HEK293 (cell line): ENCODE results near the gene ZMYM2.

Source experiments
- CTCF ChIA-PET: fragments of 350-600 bp; formaldehyde crosslinking; extraction: SDS; loops from one replicate; lab custom pipeline; 2021; ENCODE audit warnings: antibody characterized with exemption; lab: Yijun Ruan, JAX
- POLR2A ChIA-PET: fragments of 300-600 bp; formaldehyde crosslinking; extraction: SDS; loops from one replicate; lab custom pipeline; 2020; ENCODE audit warnings: antibody characterized with exemption, inconsistent platforms; lab: Yijun Ruan, JAX
- H3K27ac ChIP-seq: fragments of 200-500 bp; sonication (Bioruptor generic); 2 replicates; pipeline ENCODE4 v1.5.1; 2014; ENCODE audit warnings: low read depth, low read length, control low read depth, inconsistent platforms; ENCODE audit errors: extremely low read depth
- H3K36me3 ChIP-seq, 2 experiments: fragments of 200-500 bp in 1 of 2; sonication (Bioruptor generic) in 1 of 2; 1 replicate in 1 of 2; 2 replicates in 1 of 2; pipeline ENCODE4 v1.5.1; 2014 to 2017; ENCODE audit warnings: inconsistent platforms in 2 of 2, low read length in 2 of 2; ENCODE audit not compliant: control insufficient read depth in 2 of 2, insufficient read depth in 1 of 2
- H3K4me1 ChIP-seq: fragments of 200-500 bp; sonication (Bioruptor generic); 2 replicates; pipeline ENCODE4 v1.5.1; 2014; ENCODE audit warnings: mild to moderate bottlenecking, low read length, inconsistent platforms; ENCODE audit not compliant: control insufficient read depth, insufficient read depth
- H3K4me3 ChIP-seq: 2 replicates; pipeline ENCODE4 v1.5.1; 2011; ENCODE audit warnings: low read depth, mild to moderate bottlenecking, control low read depth, low read length, moderate library complexity
- H3K9me3 ChIP-seq: fragments of 200-500 bp; sonication (Bioruptor generic); 2 replicates; pipeline ENCODE4 v1.5.1; 2014; ENCODE audit warnings: low read depth, low read length, inconsistent platforms; ENCODE audit not compliant: control insufficient read depth, insufficient read depth
- FEZF1 ChIP-seq: fragments of 450-650 bp; formaldehyde crosslinking; IDR thresholded peaks from 2 replicates; pipeline ENCODE4 v1.5.1; 2016; ENCODE audit warnings: missing biosample characterization, missing genetic modification characterization
- HOXD13 ChIP-seq: sonication (generic); formaldehyde crosslinking; IDR thresholded peaks from 2 replicates; pipeline ENCODE4 v1.8.0; 2022; ENCODE audit warnings: missing genetic modification reagents, borderline replicate concordance
- KLF10 ChIP-seq: fragments of 450-650 bp; IDR thresholded peaks from 2 replicates; pipeline ENCODE4 v1.5.1; 2018; ENCODE audit warnings: missing biosample characterization, mild to moderate bottlenecking, missing genetic modification characterization
- TSHZ1 ChIP-seq: fragments of 450-650 bp; formaldehyde crosslinking; IDR thresholded peaks from 2 replicates; pipeline ENCODE4 v1.5.1; 2016; ENCODE audit warnings: missing biosample characterization, missing genetic modification characterization, borderline replicate concordance
- WT1 ChIP-seq: fragments of 450-650 bp; formaldehyde crosslinking; IDR thresholded peaks from 2 replicates; pipeline ENCODE4 v1.5.1; 2016; ENCODE audit warnings: missing biosample characterization, missing genetic modification characterization
- ZEB2 ChIP-seq: fragments of 450-650 bp; formaldehyde crosslinking; IDR thresholded peaks from 2 replicates; pipeline ENCODE4 v1.5.1; 2016; ENCODE audit warnings: missing biosample characterization, missing genetic modification characterization
- ZNF121 ChIP-seq: fragments of 450-650 bp; formaldehyde crosslinking; IDR thresholded peaks from 2 replicates; pipeline ENCODE4 v1.5.1; 2016; ENCODE audit warnings: missing biosample characterization, missing genetic modification characterization
- ZNF138 ChIP-seq: fragments of 450-650 bp; formaldehyde crosslinking; IDR thresholded peaks from 2 replicates; pipeline ENCODE4 v1.5.1; 2016; ENCODE audit warnings: missing biosample characterization, missing genetic modification characterization, borderline replicate concordance
- ZNF19 ChIP-seq: fragments of 450-650 bp; formaldehyde crosslinking; IDR thresholded peaks from 2 replicates; pipeline ENCODE4; 2016; ENCODE audit warnings: missing biosample characterization, missing genetic modification characterization, low read depth
- ZNF214 ChIP-seq: fragments of 450-650 bp; formaldehyde crosslinking; IDR thresholded peaks from 2 replicates; pipeline ENCODE4 v1.5.1; 2017; ENCODE audit warnings: missing biosample characterization, mild to moderate bottlenecking, missing genetic modification characterization, borderline replicate concordance
- ZNF292 ChIP-seq: fragments of 450-650 bp; formaldehyde crosslinking; IDR thresholded peaks from 2 replicates; pipeline ENCODE4 v1.5.1; 2016; ENCODE audit warnings: low read depth, missing biosample characterization, missing genetic modification characterization, borderline replicate concordance
- ZNF354C ChIP-seq: fragments of 450-650 bp; formaldehyde crosslinking; IDR thresholded peaks from 2 replicates; pipeline ENCODE4 v1.5.1; 2016; ENCODE audit warnings: missing biosample characterization, missing genetic modification characterization, low read depth, borderline replicate concordance
- ZNF423 ChIP-seq: fragments of 450-650 bp; formaldehyde crosslinking; IDR thresholded peaks from 2 replicates; pipeline ENCODE4 v1.5.1; 2016; ENCODE audit warnings: missing biosample characterization, missing genetic modification characterization
- ZNF530 ChIP-seq: fragments of 450-650 bp; formaldehyde crosslinking; IDR thresholded peaks from 2 replicates; pipeline ENCODE4 v1.5.1; 2016; ENCODE audit warnings: low read depth, missing biosample characterization, missing genetic modification characterization
- ZNF555 ChIP-seq: fragments of 450-650 bp; formaldehyde crosslinking; conservative IDR thresholded peaks from 2 replicates; pipeline ENCODE4 v1.5.1; 2017; ENCODE audit warnings: missing biosample characterization, mild to moderate bottlenecking, missing genetic modification characterization, inconsistent platforms
- ZNF654 ChIP-seq: fragments of 450-650 bp; formaldehyde crosslinking; IDR thresholded peaks from 2 replicates; pipeline ENCODE4 v1.5.1; 2016; ENCODE audit warnings: low read depth, missing biosample characterization, missing genetic modification characterization
- ZNF677 ChIP-seq: fragments of 450-650 bp; IDR thresholded peaks from 2 replicates; pipeline ENCODE4 v1.5.0; 2018; ENCODE audit warnings: missing biosample characterization, mild to moderate bottlenecking, missing genetic modification characterization, moderate library complexity
- ZNF701 ChIP-seq: fragments of 450-650 bp; formaldehyde crosslinking; IDR thresholded peaks from 2 replicates; pipeline ENCODE4 v1.5.1; 2016; ENCODE audit warnings: missing biosample characterization, missing genetic modification characterization
- ZSCAN23 ChIP-seq: fragments of 450-650 bp; formaldehyde crosslinking; IDR thresholded peaks from 2 replicates; pipeline ENCODE4 v1.5.1; 2016; ENCODE audit warnings: missing biosample characterization, missing genetic modification characterization
- TF ChIP-seq, protein P1 (sequence below): fragments of 450-650 bp; formaldehyde crosslinking; IDR thresholded peaks from 2 replicates; pipeline ENCODE4 v1.5.1; 2017; ENCODE audit warnings: missing biosample characterization, mild to moderate bottlenecking, missing genetic modification characterization, moderate library complexity
- TF ChIP-seq, protein P2 (sequence below): fragments of 450-650 bp; formaldehyde crosslinking; IDR thresholded peaks from 2 replicates; pipeline ENCODE4 v1.5.1; 2016; ENCODE audit warnings: missing biosample characterization, missing genetic modification characterization, borderline replicate concordance

ZMYM2 gene

GRCh38 chr13:20080377-20081164, 122.0 kb downstream of the ZMYM2 start:
- POLR2A ChIA-PET, result no interaction called here
- Histone ChIP-seq H3K27ac (no peak overlapping the region), H3K36me3 (peaks cover 18 to 52% of the 10 kb centered on the region in 2 experiments), H3K9me3 (no peaks in the 10 kb centered on the region), H3K4me1 (no peaks in the 10 kb centered on the region), H3K4me3 (no peak overlapping the region)
- CTCF ChIA-PET, result no interaction called here
- 0 out of 2 replicates have a peak, but pooled peaks have one; percentile 5 for TF ChIP-seq FEZF1 (tag by site-specific recombination)
- no peak for TF ChIP-seq TSHZ1 (tag by site-specific recombination)
- no peak for TF ChIP-seq ZNF19 (tag by site-specific recombination)

DNA sequence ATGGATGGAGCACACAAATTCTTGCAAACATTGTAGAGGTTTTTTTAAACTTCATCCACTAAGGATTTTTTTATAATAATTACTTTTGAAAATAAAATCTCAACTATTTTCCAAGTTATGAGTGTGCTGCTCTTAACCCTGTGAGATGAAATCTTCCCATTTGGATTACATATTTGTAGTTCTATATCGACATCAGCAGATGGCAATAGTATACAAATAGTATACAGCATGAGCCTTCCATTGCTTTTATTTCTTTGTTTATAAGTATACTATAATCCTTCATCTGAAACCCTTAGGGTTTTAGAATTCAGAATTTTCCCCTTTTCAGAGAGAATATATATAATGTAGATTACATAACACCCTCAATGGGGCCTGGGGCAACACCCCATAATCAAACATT, 131.8 kb downstream of the ZMYM2 start:
- no peak overlapping the region for H3K4me3 ChIP-seq
- no peak overlapping the region for H3K27ac ChIP-seq
- POLR2A ChIA-PET, result no interaction called here
- peaks cover 0 to 9% of the 10 kb centered on the region in 2 experiments; a peak in 2 of 3 replicates for H3K36me3 ChIP-seq
- TF ChIP-seq ZNF654 (tag by site-specific recombination) (peak; percentile 39), ZNF354C (tag by site-specific recombination) (no peak)
- H3K4me1 ChIP-seq, result no peaks in the 10 kb centered on the region
- H3K9me3 ChIP-seq, result no peaks in the 10 kb centered on the region
- CTCF ChIA-PET, result interaction anchor here (1.0 to 1.3 kb wide), 2 partner anchors 21 to 73 kb away, joined by 3 read pairs; no protein-coding TSS in a partner anchor

DNA sequence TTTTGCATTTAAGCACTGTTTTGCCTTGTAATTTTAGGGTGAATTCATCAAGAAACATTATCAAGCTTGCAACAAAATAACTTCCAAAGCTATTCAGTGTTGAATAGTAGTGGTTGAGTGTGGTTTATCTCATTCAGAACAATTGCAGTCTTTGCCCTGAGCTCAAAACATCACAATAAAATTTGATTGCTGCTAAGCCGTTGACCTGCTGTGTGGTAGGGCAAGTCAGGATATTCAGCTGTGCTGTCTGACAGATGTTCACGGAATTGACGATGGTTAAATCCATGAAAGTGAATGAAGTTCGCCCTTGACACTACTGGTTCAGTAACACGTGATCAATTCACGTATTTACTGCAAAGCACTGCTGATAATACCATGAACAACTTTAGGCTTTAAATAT, 135.4 kb downstream of the ZMYM2 start:
- POLR2A ChIA-PET, result no interaction called here
- CTCF ChIA-PET, result no interaction called here
- no peak for TF ChIP-seq ZNF214 (tag by site-specific recombination)
- no peak for TF ChIP-seq ZNF701 (tag by site-specific recombination)
- no peak for TF ChIP-seq ZNF530
- TF ChIP-seq HOXD13 (CRISPR knock-in tag), result no peak
- TF ChIP-seq ZEB2 (tag by site-specific recombination), result no peak
- no peak for TF ChIP-seq ZSCAN23 (tag by site-specific recombination)
- TF ChIP-seq, protein P1, sequence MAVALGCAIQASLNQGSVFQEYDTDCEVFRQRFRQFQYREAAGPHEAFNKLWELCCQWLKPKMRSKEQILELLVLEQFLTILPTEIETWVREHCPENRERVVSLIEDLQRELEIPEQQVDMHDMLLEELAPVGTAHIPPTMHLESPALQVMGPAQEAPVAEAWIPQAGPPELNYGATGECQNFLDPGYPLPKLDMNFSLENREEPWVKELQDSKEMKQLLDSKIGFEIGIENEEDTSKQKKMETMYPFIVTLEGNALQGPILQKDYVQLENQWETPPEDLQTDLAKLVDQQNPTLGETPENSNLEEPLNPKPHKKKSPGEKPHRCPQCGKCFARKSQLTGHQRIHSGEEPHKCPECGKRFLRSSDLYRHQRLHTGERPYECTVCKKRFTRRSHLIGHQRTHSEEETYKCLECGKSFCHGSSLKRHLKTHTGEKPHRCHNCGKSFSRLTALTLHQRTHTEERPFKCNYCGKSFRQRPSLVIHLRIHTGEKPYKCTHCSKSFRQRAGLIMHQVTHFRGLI (tag by site-specific recombination), result no peak
- TF ChIP-seq ZNF555 (tag by site-specific recombination), result no peak
- TF ChIP-seq ZNF138 (tag by site-specific recombination), result no peak
- TF ChIP-seq, protein P2, sequence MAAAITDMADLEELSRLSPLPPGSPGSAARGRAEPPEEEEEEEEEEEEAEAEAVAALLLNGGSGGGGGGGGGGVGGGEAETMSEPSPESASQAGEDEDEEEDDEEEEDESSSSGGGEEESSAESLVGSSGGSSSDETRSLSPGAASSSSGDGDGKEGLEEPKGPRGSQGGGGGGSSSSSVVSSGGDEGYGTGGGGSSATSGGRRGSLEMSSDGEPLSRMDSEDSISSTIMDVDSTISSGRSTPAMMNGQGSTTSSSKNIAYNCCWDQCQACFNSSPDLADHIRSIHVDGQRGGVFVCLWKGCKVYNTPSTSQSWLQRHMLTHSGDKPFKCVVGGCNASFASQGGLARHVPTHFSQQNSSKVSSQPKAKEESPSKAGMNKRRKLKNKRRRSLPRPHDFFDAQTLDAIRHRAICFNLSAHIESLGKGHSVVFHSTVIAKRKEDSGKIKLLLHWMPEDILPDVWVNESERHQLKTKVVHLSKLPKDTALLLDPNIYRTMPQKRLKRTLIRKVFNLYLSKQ, result no peak
- TF ChIP-seq ZNF423 (tag by site-specific recombination), result no peak
- no peak for TF ChIP-seq ZNF677 (tag by site-specific recombination)
- no peak for TF ChIP-seq ZNF292 (tag by site-specific recombination)
- TF ChIP-seq ZNF121 (tag by site-specific recombination), result no peak
- TF ChIP-seq WT1, result no peak
- TF ChIP-seq KLF10, result no peak

More for the DNA sequence above, 135.4 kb downstream of the ZMYM2 start:
- no peaks in the 10 kb centered on the region for H3K4me1 ChIP-seq
- no peak overlapping the region for H3K4me3 ChIP-seq
- no peaks in the 10 kb centered on the region for H3K9me3 ChIP-seq
- H3K27ac ChIP-seq, result no peak overlapping the region
- no peaks in the 10 kb centered on the region for H3K36me3 ChIP-seq
